SK-N-MC (cell line): ENCODE data around the gene SLC12A5.

Source experiments
- EZH2 ChIP-seq: fragments of 200-600 bp; sonication (generic); IDR thresholded peaks from one replicate; pipeline ENCODE4 v1.6.1; 2017; ENCODE audit warnings: antibody characterized with exemption
- FOXP2 ChIP-seq: optimal IDR thresholded peaks from 2 replicates; pipeline ENCODE3; 2011; ENCODE audit warnings: mild to moderate bottlenecking, moderate library complexity; ENCODE audit not compliant: insufficient read depth; ENCODE audit errors: extremely low read length, control extremely low read depth
- POLR2AphosphoS5 ChIP-seq: IDR thresholded peaks from 2 replicates; pipeline ENCODE4 v1.6.1; 2012; ENCODE audit warnings: mild to moderate bottlenecking, low read depth, low read length, borderline replicate concordance

GRCh38 chr20:46087161-46087560, 58.1 kb downstream of the SLC12A5 start:
- no peak for TF ChIP-seq EZH2
- TF ChIP-seq POLR2AphosphoS5: no peak
- no peak for TF ChIP-seq FOXP2
